ENCODE data around the gene RPS10. TPM values are rescaled to one million over a fixed set of nuclear protein-coding genes. Genes with fewer than 3 reads are reported as not detected.

RPS10 gene
- total and polyA plus RNA-seq, 2 of the 8 experiments (the other 6 are each of a cell fraction or from before 2014, with no cell fraction given): 2,408 to 11,142 TPM

DNA sequence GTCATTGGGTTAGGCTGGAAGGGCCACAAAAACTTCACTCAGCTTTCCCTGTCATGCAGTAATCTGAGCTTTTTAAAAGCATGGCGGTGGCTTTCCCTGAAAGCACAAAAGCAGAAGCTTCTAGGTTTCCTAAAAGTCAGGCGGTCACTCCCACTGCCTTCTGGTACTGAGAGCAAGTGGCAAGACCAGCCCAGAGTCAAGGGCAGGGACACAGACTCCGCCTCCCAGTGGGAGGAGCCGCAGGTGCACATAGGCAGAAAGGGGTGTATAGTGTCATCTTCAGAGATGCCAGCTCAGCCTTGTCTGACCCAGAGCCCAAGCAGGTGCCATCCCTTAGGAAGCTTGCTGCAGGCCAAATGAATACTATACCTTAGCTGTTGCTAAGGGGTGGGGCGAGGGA lies 22.0 kb upstream of the RPS10 start (continued):
- TF ChIP-seq, protein P1, sequence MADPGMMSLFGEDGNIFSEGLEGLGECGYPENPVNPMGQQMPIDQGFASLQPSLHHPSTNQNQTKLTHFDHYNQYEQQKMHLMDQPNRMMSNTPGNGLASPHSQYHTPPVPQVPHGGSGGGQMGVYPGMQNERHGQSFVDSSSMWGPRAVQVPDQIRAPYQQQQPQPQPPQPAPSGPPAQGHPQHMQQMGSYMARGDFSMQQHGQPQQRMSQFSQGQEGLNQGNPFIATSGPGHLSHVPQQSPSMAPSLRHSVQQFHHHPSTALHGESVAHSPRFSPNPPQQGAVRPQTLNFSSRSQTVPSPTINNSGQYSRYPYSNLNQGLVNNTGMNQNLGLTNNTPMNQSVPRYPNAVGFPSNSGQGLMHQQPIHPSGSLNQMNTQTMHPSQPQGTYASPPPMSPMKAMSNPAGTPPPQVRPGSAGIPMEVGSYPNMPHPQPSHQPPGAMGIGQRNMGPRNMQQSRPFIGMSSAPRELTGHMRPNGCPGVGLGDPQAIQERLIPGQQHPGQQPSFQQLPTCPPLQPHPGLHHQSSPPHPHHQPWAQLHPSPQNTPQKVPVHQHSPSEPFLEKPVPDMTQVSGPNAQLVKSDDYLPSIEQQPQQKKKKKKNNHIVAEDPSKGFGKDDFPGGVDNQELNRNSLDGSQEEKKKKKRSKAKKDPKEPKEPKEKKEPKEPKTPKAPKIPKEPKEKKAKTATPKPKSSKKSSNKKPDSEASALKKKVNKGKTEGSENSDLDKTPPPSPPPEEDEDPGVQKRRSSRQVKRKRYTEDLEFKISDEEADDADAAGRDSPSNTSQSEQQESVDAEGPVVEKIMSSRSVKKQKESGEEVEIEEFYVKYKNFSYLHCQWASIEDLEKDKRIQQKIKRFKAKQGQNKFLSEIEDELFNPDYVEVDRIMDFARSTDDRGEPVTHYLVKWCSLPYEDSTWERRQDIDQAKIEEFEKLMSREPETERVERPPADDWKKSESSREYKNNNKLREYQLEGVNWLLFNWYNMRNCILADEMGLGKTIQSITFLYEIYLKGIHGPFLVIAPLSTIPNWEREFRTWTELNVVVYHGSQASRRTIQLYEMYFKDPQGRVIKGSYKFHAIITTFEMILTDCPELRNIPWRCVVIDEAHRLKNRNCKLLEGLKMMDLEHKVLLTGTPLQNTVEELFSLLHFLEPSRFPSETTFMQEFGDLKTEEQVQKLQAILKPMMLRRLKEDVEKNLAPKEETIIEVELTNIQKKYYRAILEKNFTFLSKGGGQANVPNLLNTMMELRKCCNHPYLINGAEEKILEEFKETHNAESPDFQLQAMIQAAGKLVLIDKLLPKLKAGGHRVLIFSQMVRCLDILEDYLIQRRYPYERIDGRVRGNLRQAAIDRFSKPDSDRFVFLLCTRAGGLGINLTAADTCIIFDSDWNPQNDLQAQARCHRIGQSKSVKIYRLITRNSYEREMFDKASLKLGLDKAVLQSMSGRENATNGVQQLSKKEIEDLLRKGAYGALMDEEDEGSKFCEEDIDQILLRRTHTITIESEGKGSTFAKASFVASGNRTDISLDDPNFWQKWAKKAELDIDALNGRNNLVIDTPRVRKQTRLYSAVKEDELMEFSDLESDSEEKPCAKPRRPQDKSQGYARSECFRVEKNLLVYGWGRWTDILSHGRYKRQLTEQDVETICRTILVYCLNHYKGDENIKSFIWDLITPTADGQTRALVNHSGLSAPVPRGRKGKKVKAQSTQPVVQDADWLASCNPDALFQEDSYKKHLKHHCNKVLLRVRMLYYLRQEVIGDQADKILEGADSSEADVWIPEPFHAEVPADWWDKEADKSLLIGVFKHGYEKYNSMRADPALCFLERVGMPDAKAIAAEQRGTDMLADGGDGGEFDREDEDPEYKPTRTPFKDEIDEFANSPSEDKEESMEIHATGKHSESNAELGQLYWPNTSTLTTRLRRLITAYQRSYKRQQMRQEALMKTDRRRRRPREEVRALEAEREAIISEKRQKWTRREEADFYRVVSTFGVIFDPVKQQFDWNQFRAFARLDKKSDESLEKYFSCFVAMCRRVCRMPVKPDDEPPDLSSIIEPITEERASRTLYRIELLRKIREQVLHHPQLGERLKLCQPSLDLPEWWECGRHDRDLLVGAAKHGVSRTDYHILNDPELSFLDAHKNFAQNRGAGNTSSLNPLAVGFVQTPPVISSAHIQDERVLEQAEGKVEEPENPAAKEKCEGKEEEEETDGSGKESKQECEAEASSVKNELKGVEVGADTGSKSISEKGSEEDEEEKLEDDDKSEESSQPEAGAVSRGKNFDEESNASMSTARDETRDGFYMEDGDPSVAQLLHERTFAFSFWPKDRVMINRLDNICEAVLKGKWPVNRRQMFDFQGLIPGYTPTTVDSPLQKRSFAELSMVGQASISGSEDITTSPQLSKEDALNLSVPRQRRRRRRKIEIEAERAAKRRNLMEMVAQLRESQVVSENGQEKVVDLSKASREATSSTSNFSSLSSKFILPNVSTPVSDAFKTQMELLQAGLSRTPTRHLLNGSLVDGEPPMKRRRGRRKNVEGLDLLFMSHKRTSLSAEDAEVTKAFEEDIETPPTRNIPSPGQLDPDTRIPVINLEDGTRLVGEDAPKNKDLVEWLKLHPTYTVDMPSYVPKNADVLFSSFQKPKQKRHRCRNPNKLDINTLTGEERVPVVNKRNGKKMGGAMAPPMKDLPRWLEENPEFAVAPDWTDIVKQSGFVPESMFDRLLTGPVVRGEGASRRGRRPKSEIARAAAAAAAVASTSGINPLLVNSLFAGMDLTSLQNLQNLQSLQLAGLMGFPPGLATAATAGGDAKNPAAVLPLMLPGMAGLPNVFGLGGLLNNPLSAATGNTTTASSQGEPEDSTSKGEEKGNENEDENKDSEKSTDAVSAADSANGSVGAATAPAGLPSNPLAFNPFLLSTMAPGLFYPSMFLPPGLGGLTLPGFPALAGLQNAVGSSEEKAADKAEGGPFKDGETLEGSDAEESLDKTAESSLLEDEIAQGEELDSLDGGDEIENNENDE (IDR thresholded peaks at IDR 0.05; ENCODE audit: insufficient replicate concordance, low read length): no peak
- no peak for TF ChIP-seq TAF7 (optimal IDR thresholded peaks at IDR 0.05; ENCODE audit: borderline replicate concordance, low read depth, low read length)
- TF ChIP-seq NRF1 (IDR thresholded peaks at IDR 0.05; ENCODE audit: low read depth, low read length): no peak
- no peak for TF ChIP-seq KDM4A (IDR thresholded peaks at IDR 0.05; ENCODE audit: low read depth, low read length, severe bottlenecking)
